ENCODE results near the gene CMTM1. TPM values are rescaled to one million over a fixed set of nuclear protein-coding genes. Genes with fewer than 3 reads are reported as not detected.
A peak's percentile ranks its signal among the peaks of the same experiment; 100 is the strongest.

CMTM1 gene
- total and polyA plus RNA-seq, 7 donors = 0.71 to 3.0 (median 1.3) TPM; not detected in 2

- no peak for DNase-seq
- Histone ChIP-seq H3K36me3 (no peaks in the 10 kb centered on the region), H3K27me3 (peaks cover 0 to 29% (median 11%) of the 10 kb centered on the region in 3 donors), H3K9me3 (no peaks in the 10 kb centered on the region), H3K4me3 (no peak overlapping the region), H3K27ac (no peak overlapping the region), H3K4me1 (peaks cover 0 to 21% (median 18%) of the 10 kb centered on the region in 4 donors)
- WGBS, 2 donors = 93 to 100% methylated on average over 1 of the region's 1 CpG
- intact Hi-C loops (cut with DNase I) = no loop called here
- TF ChIP-seq EP300 (IDR thresholded peaks at IDR 0.05) = no peak
- TF ChIP-seq POLR2A (IDR thresholded peaks at IDR 0.05) = no peak
- TF ChIP-seq, protein P1, sequence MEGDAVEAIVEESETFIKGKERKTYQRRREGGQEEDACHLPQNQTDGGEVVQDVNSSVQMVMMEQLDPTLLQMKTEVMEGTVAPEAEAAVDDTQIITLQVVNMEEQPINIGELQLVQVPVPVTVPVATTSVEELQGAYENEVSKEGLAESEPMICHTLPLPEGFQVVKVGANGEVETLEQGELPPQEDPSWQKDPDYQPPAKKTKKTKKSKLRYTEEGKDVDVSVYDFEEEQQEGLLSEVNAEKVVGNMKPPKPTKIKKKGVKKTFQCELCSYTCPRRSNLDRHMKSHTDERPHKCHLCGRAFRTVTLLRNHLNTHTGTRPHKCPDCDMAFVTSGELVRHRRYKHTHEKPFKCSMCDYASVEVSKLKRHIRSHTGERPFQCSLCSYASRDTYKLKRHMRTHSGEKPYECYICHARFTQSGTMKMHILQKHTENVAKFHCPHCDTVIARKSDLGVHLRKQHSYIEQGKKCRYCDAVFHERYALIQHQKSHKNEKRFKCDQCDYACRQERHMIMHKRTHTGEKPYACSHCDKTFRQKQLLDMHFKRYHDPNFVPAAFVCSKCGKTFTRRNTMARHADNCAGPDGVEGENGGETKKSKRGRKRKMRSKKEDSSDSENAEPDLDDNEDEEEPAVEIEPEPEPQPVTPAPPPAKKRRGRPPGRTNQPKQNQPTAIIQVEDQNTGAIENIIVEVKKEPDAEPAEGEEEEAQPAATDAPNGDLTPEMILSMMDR (IDR thresholded peaks at IDR 0.05) = no peak
- TF ChIP-seq POLR2AphosphoS5 (IDR thresholded peaks at IDR 0.05) = no peak
These were observed 34.2 kb downstream of the CMTM1 start for GRCh38 chr16:66600477-66600876.

GRCh38 chr16:66601471-66601870 is 35.2 kb downstream of the CMTM1 start:
- H3K4me3 ChIP-seq = no peak overlapping the region
- 93% methylated on average over 5 of the region's 5 CpGs for WGBS, 2 donors
- no peak overlapping the region for H3K27ac ChIP-seq
- intact Hi-C loops (cut with DNase I) = no loop called here
- peaks cover 0 to 32% (median 13%) of the 10 kb centered on the region in 3 donors for H3K27me3 ChIP-seq
- no peaks in the 10 kb centered on the region for H3K36me3 ChIP-seq
- no peaks in the 10 kb centered on the region for H3K9me3 ChIP-seq
- H3K4me1 ChIP-seq = peaks cover 0 to 24% (median 23%) of the 10 kb centered on the region in 4 donors
- TF ChIP-seq POLR2A (IDR thresholded peaks at IDR 0.05) = no peak
- TF ChIP-seq, protein P1 (IDR thresholded peaks at IDR 0.05) = no peak
- no peak for TF ChIP-seq EP300 (IDR thresholded peaks at IDR 0.05)
- no peak for TF ChIP-seq POLR2AphosphoS5 (IDR thresholded peaks at IDR 0.05)
- DNase-seq = no peak

- Histone ChIP-seq H3K27me3 (peaks cover 0 to 32% (median 13%) of the 10 kb centered on the region in 3 donors), H3K36me3 (no peaks in the 10 kb centered on the region), H3K27ac (peak overlapping the region; percentile 62 to 88 (median 82)), H3K9me3 (no peaks in the 10 kb centered on the region), H3K4me3 (peak overlapping the region; percentile 45 to 86 (median 58)), H3K4me1 (peaks cover 0 to 33% (median 31%) of the 10 kb centered on the region in 4 donors)
- 12 to 50% methylated on average over 32 of the region's 32 CpGs for WGBS, 2 donors
- DNase-seq = peak; percentile 86
- TF ChIP-seq, protein P1 (IDR thresholded peaks at IDR 0.05) = no peak
- no peak for TF ChIP-seq EP300 (IDR thresholded peaks at IDR 0.05)
- TF ChIP-seq POLR2AphosphoS5 (IDR thresholded peaks at IDR 0.05) = no peak
- no peak for TF ChIP-seq POLR2A (IDR thresholded peaks at IDR 0.05)
- intact Hi-C loops (cut with DNase I) = loop anchor here (2.0 kb wide), 1 partner anchor 197 kb away; no protein-coding TSS in a partner anchor
These were observed 37.5 kb downstream of the CMTM1 start for GRCh38 chr16:66603537-66604375.

DNA sequence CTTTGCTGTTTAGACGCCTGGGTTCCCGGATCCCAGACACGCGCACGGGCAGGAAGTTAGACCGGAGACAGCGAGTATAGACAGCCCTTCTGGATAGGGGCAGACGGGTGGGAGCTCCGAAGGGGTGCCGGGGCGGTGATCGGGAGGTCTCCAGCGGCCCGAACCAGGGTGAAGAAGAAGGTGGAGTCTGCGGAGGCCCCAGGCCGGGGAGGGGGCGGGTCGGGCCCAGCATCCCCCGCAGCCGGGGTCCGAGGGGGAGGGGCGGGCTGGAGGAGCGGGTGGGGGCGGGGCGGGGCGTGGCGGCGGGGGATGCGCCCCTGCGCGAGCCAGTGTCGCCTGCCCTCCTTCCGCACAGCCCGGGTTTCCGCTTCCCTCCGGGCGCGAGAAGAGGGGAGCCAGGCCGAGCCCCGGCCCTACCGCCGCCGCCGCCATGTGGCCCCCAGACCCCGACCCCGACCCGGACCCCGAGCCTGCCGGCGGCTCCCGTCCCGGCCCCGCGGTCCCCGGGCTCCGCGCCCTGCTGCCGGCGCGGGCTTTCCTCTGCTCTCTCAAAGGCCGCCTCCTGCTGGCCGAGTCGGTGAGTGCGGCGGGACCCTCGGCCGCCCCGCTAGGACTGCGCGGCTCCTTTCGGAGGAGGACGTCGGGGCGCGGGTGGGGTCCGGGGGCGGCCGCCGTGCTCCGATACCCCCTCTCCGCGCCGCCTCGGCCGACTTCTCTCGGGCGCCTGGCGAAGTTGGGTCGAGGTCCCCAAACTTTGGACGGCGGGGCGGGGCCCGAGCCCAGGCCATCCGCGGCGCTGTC is 38.3 kb downstream of the CMTM1 start, which contains the start of gene CMTM3:
Gene CMTM3, plus strand, starts transcription at position 329 of the 801 bp plus-strand sequence. Its CDS starts 102 bp downstream, at position 431.
- peaks cover 0 to 35% (median 32%) of the 10 kb centered on the region in 4 donors for H3K4me1 ChIP-seq
- intact Hi-C loops (cut with DNase I) = loop anchor here (2.0 to 5.0 kb wide), 3 partner anchors 52 to 198 kb away; partner anchors contain the start of genes CKLF, DYNC1LI2 and TK2
- WGBS, 2 donors = 1 to 3% methylated on average over 95 to 96 of the region's 96 CpGs
- peaks cover 0 to 32% (median 13%) of the 10 kb centered on the region in 3 donors for H3K27me3 ChIP-seq
- no peaks in the 10 kb centered on the region for H3K9me3 ChIP-seq
- TF ChIP-seq EP300 (IDR thresholded peaks at IDR 0.05) (no peak), POLR2A (IDR thresholded peaks at IDR 0.05) (no peak), POLR2AphosphoS5 (IDR thresholded peaks at IDR 0.05) (peak in 1 of 4 donors; percentile 23)
- TF ChIP-seq, protein P1 (IDR thresholded peaks at IDR 0.05) = peak in 3 of 4 experiments; percentile 41 to 73 (median 54)
- peak within 1 kb of the TSS; percentile 45 to 86 (median 58) for H3K4me3 ChIP-seq
- H3K36me3 ChIP-seq = peaks cover 0 to 5% (median 0%) of the 10 kb centered on the region in 4 donors
- H3K27ac ChIP-seq = peak within 1 kb of the TSS; percentile 62 to 88 (median 82)
- DNase-seq = peak; percentile 80

Measured in sigmoid colon (tissue), 7 donors.